Effector memory CD8-positive, alpha-beta T cell (primary cell): ENCODE results near the gene ANAPC4.

Experiments used
- ATAC-seq: fragments of 150-1000 bp; cut with Tn5 transposase; replicated peaks from 2 replicates; pipeline ENCODE4 v1.10.0; 2021; ENCODE audit warnings: mild to moderate bottlenecking, moderate library complexity
- DNase-seq, 3 experiments: peaks; one replicate each; pipeline ENCODE4 v3.0.0; 2021
- H3K27ac Mint-ChIP-seq, 2 donors: one replicate each; pipeline ENCODE4 v1.8.0; 2022; ENCODE audit warnings: mild to moderate bottlenecking in 2 of 2, mixed read lengths in 2 of 2, moderate library complexity in 2 of 2
- H3K27me3 Mint-ChIP-seq, 2 donors: one replicate each; pipeline ENCODE4 v1.8.0; 2022; ENCODE audit warnings: mixed read lengths in 2 of 2
- H3K36me3 Mint-ChIP-seq: one replicate; pipeline ENCODE4 v1.8.0; 2022; ENCODE audit warnings: mild to moderate bottlenecking, moderate library complexity, mixed read lengths; ENCODE audit not compliant: insufficient read depth
- H3K4me1 Mint-ChIP-seq, 2 donors: one replicate each; pipeline ENCODE4 v1.8.0; 2022; ENCODE audit warnings: low read depth in 2 of 2, mixed read lengths in 2 of 2
- H3K4me3 Mint-ChIP-seq, 2 donors: one replicate each; pipeline ENCODE4 v1.8.0; 2022; ENCODE audit warnings: mild to moderate bottlenecking in 2 of 2, mixed read lengths in 2 of 2, moderate library complexity in 2 of 2
- H3K9me3 Mint-ChIP-seq, 2 donors: one replicate each; pipeline ENCODE4 v1.8.0; 2022; ENCODE audit warnings: mixed read lengths in 2 of 2

The ANAPC4 gene

GRCh38 chr4:25399510-25399909 lies 22.4 kb downstream of the ANAPC4 start:
- Mint-ChIP-seq H3K27me3 (no peaks in the 10 kb centered on the region), H3K27ac (peak overlapping the region in 1 of 2 donors; percentile 20), H3K36me3 (peaks cover 81% of the 10 kb centered on the region), H3K4me1 (peaks cover 0 to 15% of the 10 kb centered on the region in 2 donors), H3K9me3 (peaks cover 0 to 4% of the 10 kb centered on the region in 2 donors), H3K4me3 (no peak overlapping the region)
- DNase-seq (no peak), ATAC-seq (no peak)

- Mint-ChIP-seq H3K4me1 (peaks cover 0 to 15% of the 10 kb centered on the region in 2 donors), H3K4me3 (no peak overlapping the region), H3K27me3 (no peaks in the 10 kb centered on the region), H3K9me3 (peaks cover 0 to 4% of the 10 kb centered on the region in 2 donors), H3K36me3 (peaks cover 79% of the 10 kb centered on the region), H3K27ac (no peak overlapping the region)
- no peak for ATAC-seq
- DNase-seq = no peak
Observed at GRCh38 chr4:25401066-25401465, 24.0 kb downstream of the ANAPC4 start.

- H3K36me3 Mint-ChIP-seq = peaks cover 77% of the 10 kb centered on the region
- DNase-seq = no peak
- H3K4me1 Mint-ChIP-seq = peaks cover 0 to 15% of the 10 kb centered on the region in 2 donors
Observed at GRCh38 chr4:25402521-25402920, 25.5 kb downstream of the ANAPC4 start.

GRCh38 chr4:25403699-25404098 lies 26.6 kb downstream of the ANAPC4 start:
- Mint-ChIP-seq H3K36me3 (peaks cover 78% of the 10 kb centered on the region), H3K4me3 (no peak overlapping the region), H3K9me3 (no peaks in the 10 kb centered on the region), H3K27ac (no peak overlapping the region), H3K27me3 (no peaks in the 10 kb centered on the region), H3K4me1 (peaks cover 0 to 9% of the 10 kb centered on the region in 2 donors)
- no peak for DNase-seq
- ATAC-seq = no peak

More at GRCh38 chr4:25402521-25402920, 25.5 kb downstream of the ANAPC4 start:
- Mint-ChIP-seq H3K9me3 (no peaks in the 10 kb centered on the region), H3K4me3 (no peak overlapping the region), H3K27me3 (no peaks in the 10 kb centered on the region), H3K27ac (no peak overlapping the region)
- no peak for ATAC-seq

- no peaks in the 10 kb centered on the region for H3K27me3 Mint-ChIP-seq
- H3K36me3 Mint-ChIP-seq = peaks cover 90% of the 10 kb centered on the region
- no peaks in the 10 kb centered on the region for H3K9me3 Mint-ChIP-seq
- no peak for DNase-seq
- no peak for ATAC-seq
- H3K4me1 Mint-ChIP-seq = peaks cover 0 to 3% of the 10 kb centered on the region in 2 donors
- no peak overlapping the region for H3K4me3 Mint-ChIP-seq
- H3K27ac Mint-ChIP-seq = no peak overlapping the region
Observed at GRCh38 chr4:25405453-25405852, 28.4 kb downstream of the ANAPC4 start.

GRCh38 chr4:25406081-25406692 lies 29.1 kb downstream of the ANAPC4 start:
- Mint-ChIP-seq H3K9me3 (no peaks in the 10 kb centered on the region), H3K36me3 (peaks cover 90% of the 10 kb centered on the region), H3K27me3 (no peaks in the 10 kb centered on the region), H3K27ac (no peak overlapping the region), H3K4me1 (no peaks in the 10 kb centered on the region), H3K4me3 (no peak overlapping the region)
- DNase-seq (no peak), ATAC-seq (no peak)

GRCh38 chr4:25410820-25411529 lies 33.9 kb downstream of the ANAPC4 start:
- no peaks in the 10 kb centered on the region for H3K4me1 Mint-ChIP-seq
- DNase-seq (no peak), ATAC-seq (no peak)
- no peaks in the 10 kb centered on the region for H3K9me3 Mint-ChIP-seq
- no peak overlapping the region for H3K4me3 Mint-ChIP-seq
- H3K36me3 Mint-ChIP-seq = peaks cover 91% of the 10 kb centered on the region
- no peak overlapping the region for H3K27ac Mint-ChIP-seq
- H3K27me3 Mint-ChIP-seq = no peaks in the 10 kb centered on the region

- H3K27ac Mint-ChIP-seq = no peak overlapping the region
- no peaks in the 10 kb centered on the region for H3K4me1 Mint-ChIP-seq
- H3K4me3 Mint-ChIP-seq = no peak overlapping the region
- no peaks in the 10 kb centered on the region for H3K9me3 Mint-ChIP-seq
- no peak for ATAC-seq
- H3K27me3 Mint-ChIP-seq = no peaks in the 10 kb centered on the region
- no peak for DNase-seq
- H3K36me3 Mint-ChIP-seq = peaks cover 84% of the 10 kb centered on the region
Observed at GRCh38 chr4:25413261-25413660, 36.2 kb downstream of the ANAPC4 start.

GRCh38 chr4:25417014-25417413 lies 40.0 kb downstream of the ANAPC4 start:
- DNase-seq = no peak
- Mint-ChIP-seq H3K4me1 (no peaks in the 10 kb centered on the region), H3K27ac (peak overlapping the region in 1 of 2 donors; percentile 44), H3K4me3 (no peak overlapping the region), H3K36me3 (peaks cover 62% of the 10 kb centered on the region), H3K9me3 (no peaks in the 10 kb centered on the region), H3K27me3 (no peaks in the 10 kb centered on the region)
- ATAC-seq = no peak

GRCh38 chr4:25420931-25421330 lies 43.9 kb downstream of the ANAPC4 start:
- no peak overlapping the region for H3K4me3 Mint-ChIP-seq
- ATAC-seq = no peak
- peaks cover 0 to 8% of the 10 kb centered on the region in 2 donors for H3K4me1 Mint-ChIP-seq
- peaks cover 25% of the 10 kb centered on the region for H3K36me3 Mint-ChIP-seq
- no peaks in the 10 kb centered on the region for H3K27me3 Mint-ChIP-seq
- no peaks in the 10 kb centered on the region for H3K9me3 Mint-ChIP-seq
- DNase-seq = no peak
- H3K27ac Mint-ChIP-seq = no peak overlapping the region

GRCh38 chr4:25421816-25422525 lies 44.9 kb downstream of the ANAPC4 start:
- peaks cover 23% of the 10 kb centered on the region for H3K36me3 Mint-ChIP-seq
- H3K27ac Mint-ChIP-seq = no peak overlapping the region
- no peak overlapping the region for H3K4me3 Mint-ChIP-seq
- no peaks in the 10 kb centered on the region for H3K9me3 Mint-ChIP-seq
- H3K4me1 Mint-ChIP-seq = peaks cover 0 to 8% of the 10 kb centered on the region in 2 donors
- no peak for ATAC-seq
- H3K27me3 Mint-ChIP-seq = no peaks in the 10 kb centered on the region
- DNase-seq = no peak

- ATAC-seq = no peak
- peaks cover 9% of the 10 kb centered on the region for H3K36me3 Mint-ChIP-seq
- H3K4me3 Mint-ChIP-seq = no peak overlapping the region
- peak overlapping the region in 1 of 2 donors; percentile 71 for H3K27ac Mint-ChIP-seq
- DNase-seq = no peak
- H3K27me3 Mint-ChIP-seq = no peaks in the 10 kb centered on the region
- no peaks in the 10 kb centered on the region for H3K9me3 Mint-ChIP-seq
- H3K4me1 Mint-ChIP-seq = peaks cover 0 to 8% of the 10 kb centered on the region in 2 donors
Observed at GRCh38 chr4:25423548-25423947, 46.5 kb downstream of the ANAPC4 start.

GRCh38 chr4:25424539-25425228 lies 47.6 kb downstream of the ANAPC4 start:
- no peak overlapping the region for H3K27ac Mint-ChIP-seq
- H3K9me3 Mint-ChIP-seq = no peaks in the 10 kb centered on the region
- H3K36me3 Mint-ChIP-seq = peaks cover 4% of the 10 kb centered on the region
- H3K4me1 Mint-ChIP-seq = peaks cover 0 to 8% of the 10 kb centered on the region in 2 donors
- DNase-seq = no peak
- no peak overlapping the region for H3K4me3 Mint-ChIP-seq
- no peak for ATAC-seq
- H3K27me3 Mint-ChIP-seq = no peaks in the 10 kb centered on the region
